GM19099 (cell line): ENCODE results near the gene NAV2.

Source experiments
- POLR2A ChIP-seq: IDR thresholded peaks from 3 replicates; pipeline ENCODE4 v1.6.1; 2011; ENCODE audit warnings: low read depth; ENCODE audit not compliant: insufficient read length; ENCODE audit errors: extremely low read depth

Gene NAV2

DNA sequence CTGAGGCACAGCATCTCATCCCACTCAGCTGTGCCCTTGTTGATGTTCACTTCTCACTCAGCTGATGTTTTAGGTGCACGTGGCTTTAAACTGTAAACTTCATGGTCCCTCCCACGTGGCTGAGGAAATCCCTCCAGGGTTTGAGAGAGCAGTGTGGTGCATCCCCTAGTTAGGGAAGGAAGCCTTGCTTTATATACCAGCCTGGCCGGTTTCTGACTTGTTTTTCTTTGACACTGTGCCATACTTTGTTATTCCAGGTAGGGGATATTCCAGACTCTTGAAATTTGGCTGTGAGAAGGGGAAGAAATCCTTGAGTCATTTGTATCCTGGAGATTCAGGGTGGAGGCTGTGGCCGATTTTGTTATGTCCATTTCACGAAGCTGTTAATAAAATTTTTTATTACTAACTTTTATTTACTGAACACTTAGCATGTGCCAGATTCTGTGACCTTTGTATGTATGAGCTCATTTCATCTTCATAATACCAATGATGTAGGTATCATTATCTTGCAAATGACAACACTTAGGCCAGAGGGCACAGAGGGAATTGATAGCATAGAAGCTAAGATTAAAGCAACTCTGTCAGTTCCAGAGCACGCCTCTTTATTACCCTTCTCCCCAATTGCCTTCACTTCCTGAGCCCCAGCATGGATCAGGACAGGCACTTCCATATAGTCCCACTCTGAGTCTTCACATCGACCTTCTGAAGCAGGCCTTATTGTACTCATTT lies 116.6 kb downstream of the NAV2 start:
- TF ChIP-seq POLR2A: no peak

GRCh38 chr11:19832086-19832750 lies 119.6 kb downstream of the NAV2 start:
- TF ChIP-seq POLR2A: no peak

GRCh38 chr11:19832901-19833300 lies 120.3 kb downstream of the NAV2 start:
- no peak for TF ChIP-seq POLR2A

- TF ChIP-seq POLR2A: no peak
Measured at GRCh38 chr11:19834771-19835170, 122.1 kb downstream of the NAV2 start.

GRCh38 chr11:19836666-19837065 lies 124.0 kb downstream of the NAV2 start:
- TF ChIP-seq POLR2A: no peak

GRCh38 chr11:19838994-19839768 lies 126.5 kb downstream of the NAV2 start:
- no peak for TF ChIP-seq POLR2A

DNA sequence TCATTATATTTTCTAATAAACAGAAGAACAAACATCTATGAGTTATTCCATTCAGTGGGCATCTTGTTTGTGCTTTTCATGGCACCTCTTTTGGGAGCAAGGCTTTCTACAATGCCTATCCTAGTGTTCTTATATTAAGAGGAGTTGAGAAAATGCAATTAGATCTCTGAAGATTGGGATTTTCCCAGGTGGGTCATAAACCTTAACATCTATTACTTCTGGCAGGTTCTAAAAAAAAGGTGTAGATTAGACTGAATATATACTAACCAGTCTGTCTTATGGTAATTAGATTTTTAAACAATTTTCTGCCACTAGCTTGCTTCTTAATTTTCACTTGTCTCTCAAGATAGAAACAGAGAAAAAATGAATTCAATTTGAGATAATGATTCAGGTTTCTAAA lies 128.3 kb downstream of the NAV2 start:
- TF ChIP-seq POLR2A: no peak

DNA sequence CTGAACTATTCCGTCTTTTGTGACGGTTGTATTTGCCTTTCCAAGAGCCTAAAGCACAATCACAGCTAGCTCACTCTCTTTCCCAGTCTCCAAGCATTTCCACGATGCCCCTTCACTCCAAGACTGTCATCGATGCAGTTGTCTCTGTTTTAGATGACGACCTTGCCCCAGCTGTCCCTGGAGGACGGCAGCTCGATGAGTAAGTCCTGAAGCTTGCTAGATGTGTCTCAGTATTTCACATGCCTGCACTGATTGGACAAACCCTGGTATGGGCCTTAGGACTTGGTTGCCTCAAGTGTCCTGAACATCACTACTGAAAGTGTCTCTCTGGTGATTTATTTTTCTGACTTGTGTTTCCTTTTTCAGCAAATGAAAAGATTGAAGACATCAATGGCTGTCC lies 129.9 kb downstream of the NAV2 start:
- no peak for TF ChIP-seq POLR2A

DNA sequence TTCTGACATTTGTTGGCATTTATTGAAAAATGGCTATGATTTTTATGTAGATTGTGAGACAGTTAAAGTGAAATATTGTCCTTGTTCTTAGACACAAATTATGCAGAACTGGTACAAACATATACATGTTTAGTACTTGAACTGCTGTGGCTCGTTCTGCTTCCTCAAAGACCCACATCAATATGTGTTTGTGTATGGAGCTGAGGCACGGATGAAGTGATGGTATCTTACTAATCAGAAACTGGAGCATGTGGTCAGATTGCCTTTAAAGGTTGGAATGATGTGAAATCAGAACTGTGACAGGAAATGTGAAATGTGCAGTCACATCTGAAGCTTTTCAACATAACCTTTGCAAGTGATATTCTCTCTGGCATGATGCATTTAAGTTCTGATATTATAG lies 130.4 kb downstream of the NAV2 start:
- no peak for TF ChIP-seq POLR2A

GRCh38 chr11:19844012-19844411 lies 131.4 kb downstream of the NAV2 start:
- TF ChIP-seq POLR2A: no peak

DNA sequence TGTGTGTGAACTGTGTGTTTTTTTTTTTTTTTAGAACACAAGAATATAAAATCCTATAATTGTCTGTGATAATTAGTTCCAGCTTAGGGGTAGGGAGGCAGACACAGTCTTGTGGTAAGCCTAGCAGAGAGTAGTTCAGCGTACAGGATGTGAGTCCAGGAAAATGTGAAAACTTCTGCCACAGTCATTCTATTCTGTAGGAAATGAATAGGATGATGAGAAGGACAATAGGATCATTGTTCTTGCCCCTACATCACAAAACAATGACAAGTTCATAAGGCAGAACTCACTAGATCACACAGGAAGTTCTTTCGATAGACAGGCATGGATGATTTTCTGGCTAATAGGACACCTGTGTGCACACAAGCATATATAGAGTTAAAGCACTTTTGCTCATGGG lies 132.2 kb downstream of the NAV2 start:
- TF ChIP-seq POLR2A: no peak

GRCh38 chr11:19845626-19846025 lies 133.0 kb downstream of the NAV2 start:
- no peak for TF ChIP-seq POLR2A

DNA sequence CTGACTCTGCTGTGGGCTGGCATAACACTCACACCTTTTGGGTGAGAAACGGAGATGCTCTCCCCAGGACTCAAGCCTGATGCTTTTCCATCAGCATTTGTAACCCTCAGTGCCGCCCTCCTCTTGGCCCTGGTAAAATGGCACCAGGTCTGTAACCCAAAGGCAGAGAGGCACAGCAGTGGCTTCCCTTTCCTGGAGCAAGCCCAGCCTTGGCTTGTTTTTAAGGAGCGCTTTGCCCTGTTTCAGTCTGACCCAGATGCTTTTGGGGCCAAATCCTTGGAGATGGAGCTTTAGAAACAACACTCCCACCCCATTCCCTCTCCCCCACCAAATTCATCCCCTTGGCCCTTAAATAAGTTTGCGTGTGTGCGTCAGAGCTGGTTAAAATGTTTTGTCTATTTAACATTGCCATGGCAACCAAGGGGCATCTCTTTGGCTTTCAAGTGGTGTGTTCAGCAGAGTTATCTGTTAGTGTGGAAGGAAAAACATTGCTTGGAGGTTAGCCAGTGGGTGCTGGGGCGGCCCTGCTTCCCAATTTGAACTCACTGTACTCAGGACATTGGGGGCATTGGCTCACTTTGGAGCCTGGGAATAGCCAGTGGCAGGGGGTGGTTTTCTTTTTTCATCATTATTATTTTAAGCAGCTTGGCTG lies 134.1 kb downstream of the NAV2 start:
- TF ChIP-seq POLR2A: no peak

- TF ChIP-seq POLR2A: no peak
Measured at GRCh38 chr11:19848219-19848618, 135.6 kb downstream of the NAV2 start.

GRCh38 chr11:19849107-19849789 lies 136.6 kb downstream of the NAV2 start:
- TF ChIP-seq POLR2A: no peak

DNA sequence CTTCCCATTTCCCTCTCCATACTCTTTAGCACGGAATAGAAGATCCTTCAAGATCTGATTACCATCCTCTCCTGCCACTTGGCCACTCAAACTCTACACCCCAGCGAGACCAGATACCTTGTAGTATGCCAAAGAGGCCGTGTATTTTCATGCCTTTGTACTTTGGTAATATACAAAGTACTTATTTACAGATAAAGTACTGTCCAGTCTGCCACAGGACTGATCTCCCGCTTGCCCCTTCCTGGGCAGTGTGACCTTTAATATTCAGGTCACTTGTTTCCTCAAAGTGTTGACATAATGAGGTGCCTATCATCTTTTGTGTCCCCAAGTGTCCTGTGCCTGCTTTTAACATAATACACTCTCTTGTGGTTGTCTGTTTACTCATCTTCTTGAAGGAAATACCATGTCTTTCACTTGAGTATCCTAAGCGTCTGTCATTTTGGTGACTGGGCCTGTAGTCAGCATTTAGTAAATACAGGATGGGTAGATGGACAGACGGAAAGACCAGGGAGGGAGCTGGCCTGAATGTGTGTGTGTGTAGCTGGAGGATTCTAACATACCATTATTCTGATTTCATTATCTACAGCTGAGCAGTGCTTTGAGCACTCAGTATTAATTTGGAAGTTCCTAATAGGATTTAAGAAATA lies 137.4 kb downstream of the NAV2 start:
- TF ChIP-seq POLR2A: no peak
